Activated CD4-positive, CD25-positive, alpha-beta regulatory T cell treated with anti-CD3 and anti-CD28 coated beads, Interleukin-2, amount 50 U/mL, for 72 hours (primary cell): ENCODE measurements around the gene CDH12.

Source experiments
- DNase-seq: peaks from one replicate; pipeline ENCODE4 v3.0.0; 2021

CDH12 gene

DNA sequence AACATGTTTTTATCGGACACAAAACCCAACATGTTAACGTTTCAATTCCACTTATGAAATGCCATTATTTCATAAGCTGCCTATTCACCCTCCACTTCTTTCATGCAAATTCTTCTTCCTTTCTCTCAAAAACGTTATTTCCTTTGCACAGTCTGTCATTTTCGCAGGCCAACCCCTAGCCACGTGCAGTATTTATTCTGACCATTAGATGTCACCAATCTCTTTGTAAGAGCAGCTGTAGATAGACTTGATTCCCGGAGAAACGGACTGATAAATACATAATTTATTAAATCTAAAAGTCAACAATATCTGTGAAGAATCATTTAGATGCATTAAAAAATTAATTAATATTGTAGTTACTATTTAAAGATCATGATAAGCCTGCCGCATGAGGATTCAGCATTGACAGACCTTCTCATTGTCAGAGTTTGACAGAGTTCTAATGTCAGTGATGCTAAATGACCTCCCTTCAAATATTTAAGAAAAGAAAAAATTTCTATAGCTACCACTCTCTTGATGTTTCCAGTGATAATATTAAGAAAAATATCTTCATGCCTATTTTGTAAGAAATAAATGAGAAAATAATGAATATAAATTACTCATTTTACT, 933.6 kb downstream of the CDH12 start:
- no peak for DNase-seq

DNA sequence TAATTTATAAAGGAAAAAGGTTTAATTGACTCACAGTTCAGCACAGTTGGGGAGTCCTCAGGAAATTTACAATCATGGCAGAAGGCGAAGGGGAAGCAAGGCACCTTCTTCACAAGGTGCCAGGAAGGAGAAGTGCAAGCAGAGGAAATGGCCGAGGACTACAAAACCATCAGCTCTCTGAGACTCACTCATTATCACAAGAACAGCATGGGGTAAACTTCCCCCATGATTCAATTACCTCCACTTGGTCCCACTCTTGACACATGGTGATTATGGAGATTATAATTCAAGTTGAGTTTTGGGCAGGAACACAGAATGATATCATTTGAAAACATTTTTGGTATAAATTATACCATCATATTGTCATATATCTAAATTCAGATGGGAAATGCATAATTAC, 934.7 kb downstream of the CDH12 start:
- no peak for DNase-seq

DNA sequence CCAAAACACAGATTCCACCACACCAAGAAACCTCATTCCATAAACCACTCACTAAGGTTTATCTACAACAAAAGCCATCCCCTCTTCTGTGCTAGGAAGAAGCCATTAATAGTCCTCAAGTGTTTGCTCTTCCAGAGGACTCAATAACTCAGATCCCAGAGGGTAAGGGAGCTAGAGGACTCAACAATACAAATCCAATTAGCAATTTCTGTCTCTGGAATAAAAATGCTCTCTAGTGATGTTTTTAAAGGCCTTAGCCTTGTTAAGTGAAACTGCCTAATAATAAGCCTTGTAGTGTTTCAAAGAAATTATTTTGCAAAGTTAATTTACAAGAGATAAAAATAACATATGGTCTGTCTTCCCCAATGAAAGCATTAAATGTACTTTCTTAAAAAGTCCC, 942.4 kb downstream of the CDH12 start:
- no peak for DNase-seq

DNA sequence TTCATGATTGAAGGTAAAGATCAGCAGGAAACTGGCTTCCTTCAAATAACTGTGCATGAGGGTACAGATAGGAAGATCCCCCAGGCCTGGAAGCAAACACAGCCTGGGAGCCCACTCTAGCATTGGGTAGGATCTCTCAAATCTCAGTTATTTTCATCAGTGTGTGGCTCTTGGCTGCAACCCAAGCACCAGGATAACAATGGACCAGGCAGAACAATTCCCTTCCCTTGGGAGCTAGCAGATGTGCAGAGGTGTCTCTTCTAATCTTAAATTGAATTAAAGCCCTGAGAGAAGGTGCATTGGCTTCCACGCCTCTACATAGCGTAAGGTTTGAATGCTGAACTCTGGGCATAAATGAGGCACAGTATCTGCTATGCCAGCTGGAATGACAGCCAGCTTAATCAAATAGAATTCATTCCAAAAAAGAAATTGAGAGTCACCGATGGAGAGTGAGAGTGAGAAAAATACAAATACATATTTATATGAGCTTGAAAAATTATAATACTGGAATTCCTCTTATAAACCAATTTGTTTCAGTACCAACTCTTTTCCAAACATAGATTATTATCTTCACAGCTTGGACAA, 957.3 kb downstream of the CDH12 start:
- no peak for DNase-seq

DNA sequence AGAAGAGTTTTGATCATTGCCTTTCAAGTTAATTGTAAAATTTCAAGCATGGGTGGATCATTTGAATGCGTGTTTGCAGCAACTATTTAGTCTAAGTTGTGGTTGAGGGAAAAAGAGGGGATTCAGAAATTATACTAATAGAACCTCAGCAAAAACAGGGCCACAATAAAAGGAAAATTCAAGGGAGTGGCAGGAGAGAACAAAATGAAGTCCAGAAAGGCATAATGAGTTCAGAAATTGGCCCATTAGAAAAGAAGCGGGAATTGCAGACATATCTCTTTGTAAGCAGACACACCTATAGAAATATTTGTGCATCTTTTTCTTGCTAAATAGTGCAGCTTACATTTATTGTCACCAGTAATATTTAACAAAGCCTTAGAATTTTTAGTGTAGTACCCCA, 960.0 kb downstream of the CDH12 start:
- no peak for DNase-seq

DNA sequence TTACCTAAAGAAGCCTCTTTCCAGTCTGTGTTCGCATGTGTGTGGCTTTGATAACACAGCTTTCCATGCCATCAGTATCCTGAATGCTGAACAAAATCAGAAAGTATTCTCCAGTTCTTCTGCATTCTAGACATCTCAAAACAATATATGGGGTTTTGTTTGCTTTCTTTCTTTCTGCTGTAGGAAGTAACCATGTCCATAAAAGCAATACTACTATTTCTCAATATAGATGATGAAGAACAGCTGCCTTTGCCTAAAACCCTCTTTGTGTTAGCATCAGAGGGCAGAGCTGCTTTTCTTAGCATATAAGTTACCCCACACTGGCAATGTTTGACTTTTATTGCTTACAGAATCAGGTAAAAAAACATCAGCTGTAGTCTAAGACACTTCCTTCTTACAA, 963.6 kb downstream of the CDH12 start:
- DNase-seq = no peak

DNA sequence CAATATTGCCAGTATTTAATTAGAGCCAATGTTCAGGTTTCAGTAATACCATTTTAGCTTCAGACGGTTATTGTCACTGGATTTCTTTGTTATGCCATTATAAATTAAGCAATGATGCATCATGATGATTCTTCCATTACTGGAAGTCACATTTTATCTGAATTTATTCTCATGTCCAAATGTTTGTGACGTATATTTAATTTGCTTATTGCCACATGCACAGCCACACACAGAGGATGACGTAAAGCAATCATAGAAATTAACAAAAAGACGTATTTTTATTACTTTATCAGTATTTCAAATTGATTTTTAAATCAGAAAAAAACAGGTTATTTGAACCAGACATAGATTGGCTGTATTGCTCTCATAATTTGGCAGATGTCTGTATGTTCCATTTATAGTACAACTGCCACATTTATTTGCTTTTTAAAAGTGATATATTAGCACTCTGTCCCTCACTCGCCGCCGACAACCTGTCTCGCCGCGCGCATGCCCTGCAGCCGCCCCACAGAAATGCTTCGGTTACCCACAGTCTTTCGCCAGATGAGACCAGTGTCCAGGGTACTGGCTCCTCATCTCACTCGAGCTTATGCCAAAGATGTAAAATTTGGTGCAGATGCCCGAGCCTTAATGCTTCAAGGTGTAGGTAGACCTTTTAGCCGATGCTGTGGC, 970.9 kb downstream of the CDH12 start:
- DNase-seq = no peak

DNA sequence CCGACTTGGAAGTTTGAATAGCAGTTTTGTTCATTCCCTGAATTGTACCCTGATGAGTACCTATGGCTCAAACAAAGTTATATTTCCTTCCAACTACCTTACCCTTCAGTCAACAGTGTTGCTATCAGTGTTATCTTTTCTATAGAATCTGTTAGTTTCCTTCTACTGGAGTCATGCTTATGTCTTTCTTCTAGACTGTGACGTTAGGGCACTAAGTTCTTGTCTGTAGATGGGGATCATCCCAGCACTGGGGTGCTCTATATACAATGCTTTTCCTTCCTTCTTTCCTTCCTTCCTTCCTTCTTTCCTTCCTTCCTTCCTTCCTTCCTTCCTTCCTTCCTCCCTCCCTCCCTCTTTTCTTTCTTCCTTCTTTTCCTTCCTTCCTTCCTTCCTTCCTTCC, 973.0 kb downstream of the CDH12 start:
- DNase-seq = no peak

DNA sequence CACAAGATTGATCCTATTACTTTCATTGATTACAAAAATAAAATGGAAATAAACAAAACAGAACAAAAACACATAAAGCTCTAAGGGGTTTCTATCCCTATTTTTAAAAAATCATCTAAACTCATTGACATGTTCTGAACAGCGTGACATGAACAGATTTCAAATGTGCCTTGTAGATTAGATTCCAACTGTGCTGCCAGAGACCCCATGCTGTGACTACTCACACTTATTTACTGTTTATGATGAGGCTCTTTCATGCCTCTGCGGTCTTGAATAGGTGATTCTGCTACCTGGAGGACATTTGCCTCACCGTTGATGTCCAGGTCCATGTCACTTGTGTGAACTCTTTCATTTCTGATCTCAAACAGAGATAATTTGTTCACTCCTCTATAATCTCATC, 990.2 kb downstream of the CDH12 start:
- no peak for DNase-seq

DNA sequence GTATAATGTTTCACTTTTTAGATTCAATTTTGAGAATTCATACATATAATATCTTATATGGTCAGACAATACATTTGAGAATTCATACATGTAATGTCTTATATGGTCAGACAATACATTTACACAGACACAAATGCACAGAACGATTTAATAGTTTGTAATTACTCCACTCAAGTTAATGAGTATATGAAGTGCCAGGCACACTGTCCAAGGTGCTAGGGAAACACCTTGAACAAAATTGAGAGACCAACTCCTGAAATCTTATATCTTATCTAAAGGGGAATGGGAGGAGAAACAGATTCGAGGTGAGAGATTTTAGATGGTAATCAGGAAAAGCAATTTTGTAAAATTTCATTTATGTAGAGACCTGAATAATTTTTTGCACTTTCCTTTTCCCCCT, 994.7 kb downstream of the CDH12 start:
- no peak for DNase-seq

DNA sequence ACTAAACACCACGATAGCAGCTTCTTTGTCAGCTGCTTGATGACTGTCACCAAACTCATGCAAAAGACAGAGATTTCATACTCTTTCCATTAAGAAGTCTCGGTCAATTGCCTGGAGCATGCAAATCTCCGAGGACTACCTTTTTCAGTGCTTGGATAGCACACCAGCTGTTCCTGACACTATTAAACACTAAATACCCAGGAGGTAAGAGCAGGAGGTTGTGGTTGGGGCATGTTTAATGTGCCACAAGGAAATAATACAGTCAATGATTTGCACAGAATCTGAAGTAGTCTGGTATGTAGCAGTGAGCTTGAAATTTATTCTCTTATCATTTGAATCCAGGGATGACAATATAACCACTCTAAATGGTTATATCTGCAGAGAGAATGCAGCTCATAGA, 996.2 kb downstream of the CDH12 start:
- no peak for DNase-seq

DNA sequence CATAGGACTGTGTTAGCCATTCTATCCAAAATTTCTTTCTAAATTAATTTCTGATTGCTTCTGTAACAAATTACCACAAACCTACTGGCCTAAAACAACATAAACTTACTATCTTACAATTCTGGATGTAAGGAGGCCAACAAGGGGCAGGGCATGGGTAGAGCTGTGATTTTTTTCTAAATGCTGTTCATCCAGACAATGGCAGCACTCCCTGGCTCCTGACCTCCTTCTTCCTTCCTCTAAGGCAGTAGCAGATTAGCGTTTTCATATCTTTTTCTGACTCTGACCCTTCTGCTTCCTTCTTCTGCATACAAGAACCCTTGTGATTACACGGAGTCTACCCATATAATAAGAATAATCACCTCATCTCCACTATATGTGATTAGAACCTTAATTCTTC, 1005.8 kb downstream of the CDH12 start:
- DNase-seq = no peak

DNA sequence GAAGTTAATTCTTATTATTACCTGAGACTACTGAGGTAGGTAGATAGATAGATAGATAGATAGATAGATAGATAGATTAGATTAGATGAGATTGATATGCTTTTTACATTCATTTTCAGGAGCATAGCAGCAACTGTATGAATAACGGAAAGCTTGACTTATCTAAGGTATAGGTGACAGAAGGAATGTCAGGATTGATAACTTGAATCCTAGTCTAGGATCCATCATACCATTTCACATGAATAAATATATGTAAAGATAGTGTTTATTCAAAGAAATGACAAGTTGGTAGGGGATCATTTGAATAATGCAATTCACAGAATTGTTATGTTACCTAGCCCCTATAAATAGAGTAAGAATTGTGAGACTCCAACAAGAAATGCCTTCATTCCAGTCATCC, 1008.2 kb downstream of the CDH12 start:
- no peak for DNase-seq

DNA sequence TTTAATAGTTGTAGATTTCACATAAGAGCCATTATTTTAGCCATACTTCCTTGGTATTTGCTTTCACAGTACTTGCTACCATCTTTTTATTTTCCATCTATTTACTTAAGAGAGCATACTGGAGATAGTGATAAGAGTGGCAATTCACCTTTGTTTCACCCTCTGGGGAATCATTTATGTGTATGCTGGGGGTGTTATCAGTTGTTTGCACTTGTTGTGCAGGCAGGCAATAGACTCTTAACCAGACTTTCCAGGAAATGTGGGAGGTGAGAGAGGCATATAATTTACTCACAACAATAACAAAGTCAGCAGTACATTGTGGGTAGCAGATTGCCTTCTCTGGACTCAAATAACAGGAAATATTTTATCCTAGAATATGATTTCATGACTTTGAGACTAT, 1018.3 kb downstream of the CDH12 start:
- no peak for DNase-seq

DNA sequence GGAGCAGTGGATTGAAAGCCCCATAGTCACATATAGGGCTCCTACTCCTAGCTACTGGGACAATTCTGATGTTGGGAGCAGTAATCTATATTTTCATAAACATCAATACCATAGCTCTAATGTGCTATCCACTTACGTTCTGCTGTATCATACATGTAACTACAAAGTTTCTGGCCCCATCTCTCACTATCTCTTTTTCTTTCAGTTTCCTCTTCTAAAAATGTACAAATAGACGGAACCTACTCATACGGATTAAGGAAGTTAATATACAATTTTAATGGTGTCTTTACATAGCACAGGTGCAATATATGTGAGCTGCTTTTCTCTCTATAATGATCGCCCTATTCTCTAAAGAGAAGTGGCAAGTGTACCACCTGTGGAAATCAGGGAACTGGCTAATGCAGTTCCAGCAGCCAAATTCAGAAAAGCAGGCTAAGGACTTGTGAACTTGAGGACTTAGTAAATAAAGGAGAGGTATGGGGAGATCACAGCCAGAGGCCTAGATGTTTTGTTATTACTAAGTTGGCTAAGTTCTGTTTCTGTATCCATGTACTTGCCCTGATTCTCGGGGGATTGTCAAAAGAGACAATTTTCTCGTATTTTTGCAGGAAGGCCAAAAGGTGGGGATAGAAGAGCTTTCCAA, 1021.9 kb downstream of the CDH12 start:
- DNase-seq = no peak

DNA sequence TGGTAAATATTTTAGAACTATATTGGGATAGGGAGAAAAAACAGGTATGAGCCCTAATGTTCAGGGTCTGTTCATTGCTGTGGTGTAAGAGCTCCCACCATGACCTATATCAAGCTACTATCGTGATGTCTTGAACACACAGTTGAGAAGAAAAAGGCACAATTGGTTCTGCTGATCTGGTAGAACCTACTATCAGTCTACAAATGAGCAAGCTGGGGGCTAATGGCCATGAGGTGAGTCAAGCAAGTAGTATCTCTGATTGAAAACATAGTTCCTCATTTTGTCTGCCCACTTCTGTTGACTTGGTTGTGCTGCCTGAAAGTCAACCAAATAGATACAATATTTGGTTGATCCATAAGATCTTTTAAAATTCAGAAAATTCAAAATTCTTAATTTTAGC, 1026.3 kb downstream of the CDH12 start:
- DNase-seq = no peak

DNA sequence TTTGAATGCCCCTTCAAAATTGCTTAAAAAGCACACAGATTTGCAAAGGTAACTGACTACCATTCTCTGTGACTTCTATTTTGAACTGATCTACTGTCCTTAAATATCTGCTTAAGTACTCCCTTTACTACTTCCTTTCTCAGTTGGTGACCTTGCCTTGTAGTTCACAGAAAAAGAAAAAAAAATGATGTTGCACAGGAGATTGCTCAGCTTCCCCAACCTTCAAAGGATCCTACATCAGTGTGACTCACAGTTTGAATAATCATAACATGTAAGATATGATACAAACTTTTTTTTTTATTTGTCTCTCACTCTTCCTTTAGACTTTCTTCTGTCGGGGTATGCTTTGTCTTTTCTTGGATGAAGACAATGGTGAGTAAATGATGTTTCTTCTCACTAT, 1029.6 kb downstream of the CDH12 start:
- no peak for DNase-seq

DNA sequence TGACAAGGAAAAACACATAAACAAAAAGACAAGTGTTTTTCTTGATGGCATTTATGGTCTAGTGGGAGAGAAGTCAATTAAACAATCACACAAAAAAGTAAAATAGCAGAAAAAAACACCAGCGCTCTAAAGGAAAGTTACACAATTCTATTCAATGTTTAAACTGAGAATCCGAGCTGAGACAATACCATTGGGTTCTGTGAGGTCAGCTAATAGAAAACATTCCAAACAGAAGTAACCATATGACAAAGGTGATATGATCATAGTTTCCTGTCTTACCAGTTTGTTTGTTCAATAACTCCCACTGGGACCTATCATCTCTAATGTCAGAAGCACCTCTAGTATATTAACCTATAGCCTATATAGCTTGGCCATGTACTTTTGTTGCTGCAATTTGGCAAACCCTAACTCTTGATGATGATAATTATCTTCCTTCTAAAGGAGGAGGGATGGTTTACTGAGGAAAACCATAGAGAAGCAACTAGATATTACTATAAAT, 1030.0 kb downstream of the CDH12 start:
- DNase-seq = no peak

DNA sequence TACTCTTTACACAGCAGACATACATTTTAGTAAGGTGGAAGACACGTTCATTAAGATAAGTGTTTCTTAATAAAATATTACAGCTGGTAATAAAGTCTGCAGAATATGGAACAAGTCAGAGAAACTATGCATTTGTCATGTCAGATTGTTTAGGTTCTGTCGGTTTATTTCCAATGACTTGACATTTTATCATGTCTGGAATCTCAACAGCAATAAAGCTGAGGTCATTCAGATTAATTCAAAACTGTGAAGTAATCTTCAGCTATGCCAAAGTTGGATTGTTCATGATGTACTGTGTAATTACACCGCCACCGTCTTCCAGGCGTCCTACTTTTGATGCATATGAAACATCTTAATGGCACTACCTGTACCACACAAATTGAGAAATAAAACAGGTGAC, 1032.6 kb downstream of the CDH12 start:
- no peak for DNase-seq

DNA sequence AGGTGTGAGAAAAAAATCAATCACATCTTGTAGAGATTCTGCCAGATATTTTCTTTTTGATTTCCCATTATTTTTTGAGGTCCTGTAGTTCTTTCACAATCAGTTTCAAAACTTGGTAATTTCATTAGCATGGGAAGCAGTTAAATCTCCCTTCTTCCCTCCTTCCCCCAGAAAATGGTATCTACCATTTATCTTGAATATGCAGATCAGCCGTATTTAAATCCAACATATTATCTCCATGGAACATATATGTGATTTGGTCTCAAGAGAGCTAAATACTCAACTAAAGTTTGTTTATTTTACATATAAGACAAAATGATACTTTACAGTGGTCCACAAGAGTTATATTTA, 1034.8 kb downstream of the CDH12 start:
- DNase-seq = no peak

DNA sequence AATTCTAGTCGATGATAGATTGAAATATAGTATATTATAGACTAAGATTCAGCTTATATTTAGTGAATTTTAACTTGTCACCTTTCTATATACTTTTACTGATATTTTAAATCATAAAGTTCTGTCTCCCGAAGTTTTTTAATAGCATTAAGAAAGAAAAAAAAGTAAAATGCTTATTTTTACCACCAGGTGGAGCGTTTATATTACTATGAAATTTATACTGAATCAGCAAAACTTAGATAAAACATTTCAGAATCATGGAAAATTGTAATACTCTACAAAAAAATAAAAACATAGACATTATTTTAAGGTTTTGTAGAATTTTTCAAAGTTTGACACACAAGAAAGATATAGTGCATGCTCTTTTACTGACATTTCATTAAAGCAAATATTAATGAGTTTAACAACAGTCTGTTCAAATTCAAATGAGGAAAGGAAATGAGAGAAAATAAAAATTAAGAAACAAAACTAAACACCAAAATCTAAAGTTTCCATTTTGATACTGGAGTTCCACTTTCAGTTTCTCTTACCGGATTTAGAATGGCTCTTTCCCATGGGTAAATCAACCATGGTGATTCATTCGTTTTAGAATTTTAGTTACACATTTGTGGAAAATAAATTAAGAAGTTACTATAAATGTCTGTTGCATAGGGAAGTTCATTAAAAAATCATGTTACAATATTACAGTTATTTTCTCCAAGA, 1035.3 kb downstream of the CDH12 start:
- DNase-seq = no peak

DNA sequence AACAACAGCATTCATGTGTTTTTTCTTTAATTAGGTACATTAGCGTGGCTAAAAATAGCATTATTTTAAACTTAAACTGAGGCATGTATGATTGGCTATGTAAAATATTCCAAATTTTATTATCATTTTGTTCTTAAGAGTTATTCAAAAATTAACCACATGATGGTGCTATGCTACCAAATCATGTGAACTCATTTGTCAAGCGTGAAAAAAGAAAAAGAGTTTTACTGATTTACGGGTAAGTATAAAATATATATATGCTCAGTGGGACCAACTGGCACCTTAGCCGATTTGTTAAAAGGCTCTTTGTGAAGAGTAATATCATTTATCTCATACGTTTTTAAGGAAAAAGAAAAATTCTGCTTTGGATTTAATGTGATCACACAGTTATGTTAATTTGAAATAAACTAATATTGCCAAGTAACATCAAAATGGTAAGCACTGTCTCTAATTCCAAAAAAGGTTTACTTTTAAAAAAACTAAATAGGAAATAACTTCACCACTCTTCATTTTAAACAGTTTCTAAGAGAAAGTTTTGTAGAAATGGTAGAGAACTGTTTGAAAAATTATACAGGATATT, 1042.3 kb downstream of the CDH12 start:
- DNase-seq = no peak

DNA sequence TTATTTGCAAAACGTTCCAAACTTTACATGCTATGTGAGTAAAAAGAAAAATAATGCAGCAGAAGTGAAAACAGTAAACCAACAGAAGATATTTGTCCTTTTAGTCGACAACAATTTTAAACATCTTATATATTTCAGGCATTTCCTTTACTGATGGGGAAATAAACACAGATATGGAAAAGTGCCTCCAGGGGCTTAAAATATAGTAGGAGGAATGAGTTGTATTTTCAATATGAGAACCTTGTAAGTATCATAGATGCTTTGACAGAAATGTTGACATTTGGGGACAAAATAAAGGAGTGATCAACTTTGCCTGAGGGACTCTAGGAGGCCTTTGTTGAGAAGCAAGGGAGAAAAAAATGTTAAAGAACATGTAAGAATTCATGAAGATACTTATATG, 1043.5 kb downstream of the CDH12 start:
- no peak for DNase-seq
